GM12874 (cell line): ENCODE data around the gene FCRLA.

Experiments
- CTCF ChIP-seq: IDR thresholded peaks from 2 replicates; pipeline ENCODE4 v1.5.1; 2011; ENCODE audit warnings: low read depth, mild to moderate bottlenecking, control low read depth, low read length, moderate library complexity; ENCODE audit not compliant: insufficient read depth

Gene FCRLA

GRCh38 chr1:161731981-161732718, 25.1 kb downstream of the FCRLA start:
- no peak for TF ChIP-seq CTCF

- no peak for TF ChIP-seq CTCF
These were observed 26.5 kb downstream of the FCRLA start for GRCh38 chr1:161733526-161733925.

- TF ChIP-seq CTCF: no peak
These were observed 28.8 kb downstream of the FCRLA start for GRCh38 chr1:161735837-161736236.

- TF ChIP-seq CTCF: no peak
These were observed 29.4 kb downstream of the FCRLA start for GRCh38 chr1:161736335-161736969.

GRCh38 chr1:161737625-161738024, 30.6 kb downstream of the FCRLA start:
- no peak for TF ChIP-seq CTCF

- peak; percentile 48; the same call in 1 of the 2 replicates for TF ChIP-seq CTCF
These were observed 31.7 kb downstream of the FCRLA start for GRCh38 chr1:161738627-161739287.

GRCh38 chr1:161739865-161740566, 33.0 kb downstream of the FCRLA start:
- no peak for TF ChIP-seq CTCF
